ENCODE measurements around the gene KRTAP29-1. TPM values are rescaled to one million over a fixed set of nuclear protein-coding genes. Genes with fewer than 3 reads are reported as not detected.

Gene KRTAP29-1
- total RNA-seq, 1 experiment from 2014 or later, result not detected

DNA sequence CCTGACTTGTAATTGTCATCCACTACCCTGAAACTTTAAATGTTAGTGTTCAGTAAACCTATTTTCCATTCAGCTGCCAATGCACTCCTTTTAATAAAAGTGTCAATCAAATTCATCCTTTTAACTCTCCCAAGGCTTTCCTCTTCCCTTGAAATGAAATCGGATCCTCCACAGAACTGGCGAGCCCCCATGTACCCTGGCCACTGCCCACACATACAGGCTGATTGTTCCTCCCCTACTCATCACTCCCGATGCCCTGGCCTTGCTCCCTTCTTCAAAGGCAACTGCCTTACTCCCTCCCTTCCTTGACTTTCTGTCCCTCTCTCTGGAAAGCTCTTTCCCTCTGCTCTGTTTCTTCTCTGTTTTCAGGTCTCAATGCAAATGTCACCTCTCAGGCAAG lies 40.4 kb upstream of the KRTAP29-1 start:
- TF ChIP-seq CTCF (conservative IDR thresholded peaks at IDR 0.05), result no peak
- Histone ChIP-seq H2BK5ac (ENCODE audit: insufficient read length, low read length) (no peak overlapping the region), H4K8ac (replicated peaks; ENCODE audit: insufficient read length, low read depth, low read length) (no peak overlapping the region), H3K4me2 (ENCODE audit: insufficient read depth, insufficient read length, low read length) (no peak overlapping the region), H3K79me2 (ENCODE audit: insufficient read depth, low read length) (no peaks in the 10 kb centered on the region), H3K23me2 (ENCODE audit: insufficient read length, low read depth, low read length, poor library complexity, severe bottlenecking) (no peaks in the 10 kb centered on the region), H3K23ac (ENCODE audit: insufficient read length, low read depth, low read length) (no peak overlapping the region), H2BK15ac (ENCODE audit: low read depth, low read length) (no peak overlapping the region), H3K27me3 (ENCODE audit: insufficient read depth, low read length) (no peaks in the 10 kb centered on the region), H3K27ac (ENCODE audit: insufficient read length, low read depth, low read length) (no peak overlapping the region), H3K18ac (ENCODE audit: insufficient read length, low read depth, low read length) (no peak overlapping the region), H3K9me3 (ENCODE audit: control insufficient read depth, low read depth, low read length) (no peaks in the 10 kb centered on the region), H2AFZ (ENCODE audit: low read length) (no peak overlapping the region), H4K91ac (ENCODE audit: insufficient read length, low read depth, low read length) (no peak overlapping the region), H3K79me1 (ENCODE audit: insufficient read depth, low read depth, low read length, poor library complexity, severe bottlenecking) (no peaks in the 10 kb centered on the region), H3K14ac (ENCODE audit: insufficient read depth, low read length) (no peak overlapping the region), H3K56ac (ENCODE audit: insufficient read length, low read depth, low read length) (no peak overlapping the region), H3K4me1 (ENCODE audit: insufficient read depth, low read length) (no peaks in the 10 kb centered on the region), H2AK5ac (ENCODE audit: insufficient read length, low read length) (no peak overlapping the region), H3K9ac (ENCODE audit: extremely low read depth, insufficient read length, low read length) (no peak overlapping the region), H3T11ph (ENCODE audit: low read length) (no peak overlapping the region), H3K4ac (ENCODE audit: low read depth, low read length) (no peak overlapping the region), H4K5ac (ENCODE audit: insufficient read length, low read depth, low read length) (no peak overlapping the region), H2BK12ac (ENCODE audit: insufficient read length, low read depth, low read length) (no peak overlapping the region), H2BK120ac (ENCODE audit: low read depth, low read length, poor library complexity, severe bottlenecking) (no peak overlapping the region), H2BK20ac (ENCODE audit: low read depth, low read length, poor library complexity, severe bottlenecking) (no peak overlapping the region), H4K20me1 (ENCODE audit: control insufficient read depth, insufficient read depth, insufficient read length) (no peaks in the 10 kb centered on the region)
- Mint-ChIP-seq H3K27ac (no peak overlapping the region), H3K4me1 (no peaks in the 10 kb centered on the region), H3K27me3 (ENCODE audit: low read depth) (peaks cover 13% of the 10 kb centered on the region), H3K36me3 (ENCODE audit: insufficient read depth in 1 of 3, low read depth in 3 of 3) (peaks cover 2 to 19% (median 3%) of the 10 kb centered on the region in 3 experiments), H3K9me3 (peaks cover 13 to 20% of the 10 kb centered on the region in 2 experiments), H3K4me3 (no peak overlapping the region)
- WGBS (ENCODE audit: extremely low coverage, insufficient read length, low lambda C conversion rate), result no CpG with 5 or more reads among the region's 3 CpGs
- DNase-seq, result no peak
